A673 (cell line): ENCODE data around the gene PLEKHH1. TPM values are rescaled to one million over a fixed set of nuclear protein-coding genes. Genes with fewer than 3 reads are reported as not detected.

Source experiments
- BruUV-seq: library from RNA; stranded (reverse); fragments of 400-500 nt; replicated peaks from 2 replicates; lab custom pipeline; 2021; lab: Mats Ljungman, UMichigan
- CTCF ChIA-PET: fragments of 300-600 bp; sonication (Branson Sonifier 250); formaldehyde crosslinking; loops from one replicate; lab custom pipeline; 2022; ENCODE audit warnings: antibody characterized with exemption; lab: Charles Lee
- POLR2A ChIA-PET: fragments of 300-600 bp; sonication (Branson Sonifier 250); formaldehyde crosslinking; loops from one replicate; lab custom pipeline; 2022; ENCODE audit warnings: antibody characterized with exemption; ENCODE audit not compliant: low non-redundant PET; lab: Charles Lee
- DNase-seq: peaks from one replicate; pipeline ENCODE4 v3.0.0-alpha.2; 2015; ENCODE audit warnings: low spot score
- H3K27ac ChIP-seq: fragments of 200-600 bp; sonication (generic); 2 replicates; pipeline ENCODE4 v1.5.1; 2016; ENCODE audit warnings: mixed run types, low read depth, mild to moderate bottlenecking, mixed read lengths, antibody characterized with exemption, low read length; ENCODE audit not compliant: poor library complexity, severe bottlenecking
- H3K27me3 ChIP-seq: fragments of 200-600 bp; sonication (generic); replicated peaks from 2 replicates; pipeline ENCODE4 v1.6.1; 2017; ENCODE audit warnings: mixed run types, low read depth, mild to moderate bottlenecking, mixed read lengths, antibody characterized with exemption, low read length; ENCODE audit not compliant: insufficient read depth, poor library complexity
- H3K36me3 ChIP-seq: fragments of 200-600 bp; sonication (generic); 2 replicates; pipeline ENCODE4 v1.6.1; 2016; ENCODE audit warnings: mixed run types, mild to moderate bottlenecking, mixed read lengths, antibody characterized with exemption, low read length; ENCODE audit not compliant: insufficient read depth, poor library complexity, severe bottlenecking
- H3K4me1 ChIP-seq: fragments of 200-600 bp; sonication (generic); 2 replicates; pipeline ENCODE4 v1.6.1; 2017; ENCODE audit warnings: mixed run types, mild to moderate bottlenecking, mixed read lengths, antibody characterized with exemption, low read length; ENCODE audit not compliant: insufficient read depth, poor library complexity, severe bottlenecking
- H3K4me3 ChIP-seq: fragments of 200-600 bp; sonication (generic); 2 replicates; pipeline ENCODE4 v1.5.1; 2016; ENCODE audit warnings: low read depth, mixed run types, mild to moderate bottlenecking, mixed read lengths, low read length; ENCODE audit not compliant: poor library complexity, severe bottlenecking
- H3K9me3 ChIP-seq: fragments of 200-600 bp; sonication (generic); 2 replicates; pipeline ENCODE4 v1.6.1; 2016; ENCODE audit warnings: mixed run types, low read depth, mild to moderate bottlenecking, mixed read lengths, antibody characterized with exemption, low read length; ENCODE audit not compliant: poor library complexity, severe bottlenecking
- EZH2 ChIP-seq: fragments of 200-600 bp; sonication (generic); IDR thresholded peaks from 2 replicates; pipeline ENCODE4 v1.6.1; 2017; ENCODE audit warnings: borderline replicate concordance, low read depth, mild to moderate bottlenecking, mixed read lengths, antibody characterized with exemption, low read length; ENCODE audit not compliant: poor library complexity, severe bottlenecking
- intact Hi-C: fragments of 100-400 bp; cut with micrococcal nuclease; formaldehyde crosslinking; loops from one replicate; pipeline ENCODE4 v1.10.0; 2022; ENCODE audit not compliant: unreplicated experiment
- total RNA-seq: library from RNA; stranded (reverse); gene quantifications from 2 replicates; pipeline ENCODE4 v1.2.3, GENCODE V29; 2021
- TF ChIP-seq, protein P1 (sequence below): fragments of 300-800, 200-600 bp; sonication (generic); conservative IDR thresholded peaks from 2 replicates; pipeline ENCODE4 v1.5.1; 2017; ENCODE audit warnings: low read depth, mild to moderate bottlenecking, antibody characterized with exemption, low read length, moderate library complexity, mixed read lengths

Gene PLEKHH1
- total RNA-seq, 1 experiment from 2014 or later: 8.9 TPM

DNA sequence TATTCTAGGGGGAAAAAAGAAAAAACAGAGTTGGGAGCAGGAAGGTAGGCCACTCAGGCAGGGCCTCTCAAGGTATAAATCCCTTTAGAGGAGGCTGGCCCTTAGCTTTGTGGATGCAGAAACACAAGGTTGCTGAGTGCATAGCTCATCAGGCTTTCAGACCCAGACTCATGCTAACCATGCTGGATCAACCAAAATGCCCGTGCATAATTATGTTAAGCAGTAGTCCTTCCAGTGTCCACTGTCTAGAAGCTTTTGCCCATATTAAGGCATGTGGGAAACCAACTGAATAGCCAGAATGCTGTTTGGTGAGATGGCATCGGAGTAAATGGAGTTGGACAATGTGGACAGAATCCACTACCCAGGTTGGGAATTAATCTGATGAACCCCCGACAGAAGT lies 105.6 kb downstream of the PLEKHH1 start:
- ChIA-PET CTCF (no interaction called here), POLR2A (no interaction called here)
- intact Hi-C loops: no loop called here
- Histone ChIP-seq H3K9me3 (no peaks in the 10 kb centered on the region), H3K27me3 (no peaks in the 10 kb centered on the region), H3K27ac (no peak overlapping the region), H3K4me3 (no peak overlapping the region), H3K36me3 (peaks cover 2% of the 10 kb centered on the region), H3K4me1 (peaks cover 10% of the 10 kb centered on the region)
- no peak for DNase-seq
- no TSS peak for BruUV-seq
- no peak for TF ChIP-seq EZH2
- TF ChIP-seq, protein P1, sequence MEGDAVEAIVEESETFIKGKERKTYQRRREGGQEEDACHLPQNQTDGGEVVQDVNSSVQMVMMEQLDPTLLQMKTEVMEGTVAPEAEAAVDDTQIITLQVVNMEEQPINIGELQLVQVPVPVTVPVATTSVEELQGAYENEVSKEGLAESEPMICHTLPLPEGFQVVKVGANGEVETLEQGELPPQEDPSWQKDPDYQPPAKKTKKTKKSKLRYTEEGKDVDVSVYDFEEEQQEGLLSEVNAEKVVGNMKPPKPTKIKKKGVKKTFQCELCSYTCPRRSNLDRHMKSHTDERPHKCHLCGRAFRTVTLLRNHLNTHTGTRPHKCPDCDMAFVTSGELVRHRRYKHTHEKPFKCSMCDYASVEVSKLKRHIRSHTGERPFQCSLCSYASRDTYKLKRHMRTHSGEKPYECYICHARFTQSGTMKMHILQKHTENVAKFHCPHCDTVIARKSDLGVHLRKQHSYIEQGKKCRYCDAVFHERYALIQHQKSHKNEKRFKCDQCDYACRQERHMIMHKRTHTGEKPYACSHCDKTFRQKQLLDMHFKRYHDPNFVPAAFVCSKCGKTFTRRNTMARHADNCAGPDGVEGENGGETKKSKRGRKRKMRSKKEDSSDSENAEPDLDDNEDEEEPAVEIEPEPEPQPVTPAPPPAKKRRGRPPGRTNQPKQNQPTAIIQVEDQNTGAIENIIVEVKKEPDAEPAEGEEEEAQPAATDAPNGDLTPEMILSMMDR: no peak

Other genes with a start within 250 kb of the PLEKHH1 start
- 111 and 122 TPM in 2 replicates for gene ATP6V1D, start 173.5 kb upstream of the PLEKHH1 start, total RNA-seq
- gene EIF2S1, start 173.0 kb upstream of the PLEKHH1 start, total RNA-seq: 236 and 302 TPM in 2 replicates
- 3.7 and 6.8 TPM in 2 replicates for gene PLEK2, start 121.1 kb upstream of the PLEKHH1 start, total RNA-seq
- gene TMEM229B, start 44.6 kb upstream of the PLEKHH1 start, total RNA-seq: 0.28 TPM in 1 of 2 replicates, not detected in the other
- gene PIGH, start 67.0 kb downstream of the PLEKHH1 start, total RNA-seq: 25.7 TPM in 2 replicates
- gene ARG2, start 86.6 kb downstream of the PLEKHH1 start, total RNA-seq: 32.1 and 35.6 TPM in 2 replicates
- gene VTI1B, start 141.3 kb downstream of the PLEKHH1 start, total RNA-seq: 111 and 123 TPM in 2 replicates
- gene RDH11, start 162.5 kb downstream of the PLEKHH1 start, total RNA-seq: 95.3 and 107 TPM in 2 replicates
- not detected in 2 replicates for gene RDH12, start 168.6 kb downstream of the PLEKHH1 start, total RNA-seq